Measurements from ENCODE around the gene FAM185A.
"Not testable (repeated sequence)": the region's sequence is repeated elsewhere in the genome, so short reads cannot be mapped to it uniquely, and the experiment has no call there.

Gene FAM185A

GRCh38 chr7:102833343-102833742, 84.5 kb downstream of the FAM185A start:
- no peak for DNase-seq

GRCh38 chr7:102834466-102834865, 85.7 kb downstream of the FAM185A start:
- no peak for DNase-seq

- DNase-seq: no peak
Measured at GRCh38 chr7:102834999-102835398, 86.2 kb downstream of the FAM185A start.

GRCh38 chr7:102836191-102836919, 87.6 kb downstream of the FAM185A start:
- DNase-seq: peak; percentile 17

GRCh38 chr7:102836977-102837376, 88.2 kb downstream of the FAM185A start:
- DNase-seq: no peak

GRCh38 chr7:102837802-102838201, 89.0 kb downstream of the FAM185A start:
- DNase-seq: no peak

- not testable (repeated sequence) for DNase-seq
Measured at GRCh38 chr7:102838572-102839101, 89.8 kb downstream of the FAM185A start.

- no peak for DNase-seq
Measured at GRCh38 chr7:102840404-102840803, 91.6 kb downstream of the FAM185A start.

- DNase-seq: no peak
Measured at GRCh38 chr7:102841290-102841689, 92.5 kb downstream of the FAM185A start.

GRCh38 chr7:102842284-102842683, 93.5 kb downstream of the FAM185A start:
- no peak for DNase-seq

- DNase-seq: no peak
Measured at GRCh38 chr7:102843850-102844249, 95.1 kb downstream of the FAM185A start.

- no peak for DNase-seq
Measured at GRCh38 chr7:102845346-102845745, 96.5 kb downstream of the FAM185A start.

- DNase-seq: no peak
Measured at GRCh38 chr7:102849079-102849478, 100.3 kb downstream of the FAM185A start.

- DNase-seq: no peak
Measured at GRCh38 chr7:102849538-102849937, 100.7 kb downstream of the FAM185A start.

- DNase-seq: no peak
Measured at GRCh38 chr7:102856036-102856435, 107.2 kb downstream of the FAM185A start.

Measured in 8988T (cell line).